Fibroblast of lung (primary cell): ENCODE results near the gene RAD52. TPM values are rescaled to one million over a fixed set of nuclear protein-coding genes. Genes with fewer than 3 reads are reported as not detected.

Experiments
- DNase-seq, 2 donors: peaks; one replicate each; pipeline versions ENCODE4 v3.0.0 to v3.0.0-alpha.2; 2010; ENCODE audit warnings: low read depth in 2 of 2
- H2AFZ ChIP-seq: 2 replicates; pipeline ENCODE4 v1.5.1; 2012; ENCODE audit warnings: low read length, control low read depth, inconsistent platforms
- H3K27ac ChIP-seq: 2 replicates; pipeline ENCODE4 v1.5.1; 2011; ENCODE audit warnings: low read length, control low read depth; ENCODE audit not compliant: insufficient read depth
- H3K27me3 ChIP-seq: 2 replicates; pipeline ENCODE4 v1.5.1; 2011; ENCODE audit warnings: mild to moderate bottlenecking, low read length; ENCODE audit not compliant: control insufficient read depth, insufficient read depth
- H3K36me3 ChIP-seq: 2 replicates; pipeline ENCODE4 v1.5.1; 2011; ENCODE audit warnings: low read length; ENCODE audit not compliant: control insufficient read depth, insufficient read depth
- H3K4me1 ChIP-seq: 2 replicates; pipeline ENCODE4 v1.5.1; 2011; ENCODE audit warnings: low read length; ENCODE audit not compliant: control insufficient read depth, insufficient read depth; ENCODE audit errors: extremely low read depth
- H3K4me2 ChIP-seq: 2 replicates; pipeline ENCODE4 v1.5.1; 2011; ENCODE audit warnings: low read length, control low read depth; ENCODE audit not compliant: insufficient read depth; ENCODE audit errors: extremely low read depth
- H3K4me3 ChIP-seq, 4 experiments: fragments of 200-600 bp in 1 of 4; sonication (generic) in 1 of 4; replicated peaks in 1 of 4; 2 replicates each; pipeline ENCODE4 v1.5.1; 2011 to 2016; ENCODE audit warnings: low read length in 4 of 4, low read depth in 3 of 4, mild to moderate bottlenecking in 3 of 4, control low read depth in 2 of 4, inconsistent platforms in 1 of 4, mixed read lengths in 1 of 4; ENCODE audit not compliant: insufficient read depth in 1 of 4; ENCODE audit errors: control extremely low read depth in 1 of 4
- H3K79me2 ChIP-seq: 2 replicates; pipeline ENCODE4 v1.5.1; 2012; ENCODE audit warnings: mild to moderate bottlenecking, low read length, inconsistent platforms; ENCODE audit not compliant: control insufficient read depth, insufficient read depth
- H3K9ac ChIP-seq: 2 replicates; pipeline ENCODE4 v1.5.1; 2011; ENCODE audit warnings: mild to moderate bottlenecking, low read length, control low read depth; ENCODE audit not compliant: insufficient read depth
- H3K9me3 ChIP-seq: 2 replicates; pipeline ENCODE4 v1.5.1; 2012; ENCODE audit warnings: low read depth, low read length; ENCODE audit not compliant: control insufficient read depth, insufficient read depth
- H4K20me1 ChIP-seq: 2 replicates; pipeline ENCODE4 v1.5.1; 2011; ENCODE audit warnings: low read length; ENCODE audit not compliant: control insufficient read depth, insufficient read depth; ENCODE audit errors: extremely low read depth
- CTCF ChIP-seq, 2 donors: IDR thresholded peaks in 1 of 2; conservative IDR thresholded peaks in 1 of 2; 1 replicate in 1 of 2; 2 replicates in 1 of 2; pipeline ENCODE4 v1.5.1; 2011 to 2012; ENCODE audit warnings: low read length in 2 of 2, control low read depth in 1 of 2, inconsistent platforms in 1 of 2, low read depth in 1 of 2, mild to moderate bottlenecking in 1 of 2
- EZH2 ChIP-seq: IDR thresholded peaks from 2 replicates; pipeline ENCODE4 v1.5.1; 2012; ENCODE audit warnings: low read length, control low read depth, mild to moderate bottlenecking; ENCODE audit errors: missing control alignments
- polyA plus RNA-seq, 2 donors: library from polyadenylated mRNA; depleted of rRNA in 1 of 2; stranded (reverse) in 1 of 2; unstranded in 1 of 2; fragments of >200 nt; gene quantifications; 2 replicates each; pipeline ENCODE4 v1.2.1, GENCODE V29; 2011 to 2012; ENCODE audit warnings: missing spikeins in 1 of 2
- total RNA-seq: library from RNA; depleted of rRNA; stranded (reverse); fragments of >200 nt; gene quantifications from 2 replicates; pipeline ENCODE4 v1.2.1, GENCODE V29; 2014

RAD52 gene
- total and polyA plus RNA-seq, 2 donors (not counting 1 experiment from before 2014, with no cell fraction given) = 7.3 to 19.2 TPM

- peak overlapping the region; percentile 99 for H3K27ac ChIP-seq
- H4K20me1 ChIP-seq = no peaks in the 10 kb centered on the region
- peak overlapping the region in 2 of 4 experiments; percentile 69 to 78 for H3K4me3 ChIP-seq
- no peaks in the 10 kb centered on the region for H3K27me3 ChIP-seq
- H3K4me1 ChIP-seq = peaks cover 12% of the 10 kb centered on the region
- no peaks in the 10 kb centered on the region for H3K36me3 ChIP-seq
- H3K79me2 ChIP-seq = peaks cover 21% of the 10 kb centered on the region
- no peak overlapping the region for H2AFZ ChIP-seq
- DNase-seq = no peak
- no peak overlapping the region for H3K9ac ChIP-seq
- no peak for TF ChIP-seq EZH2
- TF ChIP-seq CTCF (conservative IDR thresholded peaks at IDR 0.05 in 1 of 2, IDR thresholded peaks at IDR 0.05 in 1 of 2; ENCODE audit: low read depth in 1 of 2, low read length in 2 of 2) = no peak
- H3K4me2 ChIP-seq = peak overlapping the region; percentile 98
- H3K9me3 ChIP-seq = no peaks in the 10 kb centered on the region
Observed at GRCh38 chr12:988646-989045, 39.2 kb upstream of the RAD52 start.

- no peak overlapping the region for H3K9ac ChIP-seq
- H3K27ac ChIP-seq = no peak overlapping the region
- no peaks in the 10 kb centered on the region for H4K20me1 ChIP-seq
- no peak for DNase-seq
- H3K4me2 ChIP-seq = no peak overlapping the region
- no peaks in the 10 kb centered on the region for H3K9me3 ChIP-seq
- no peak overlapping the region for H3K4me3 ChIP-seq
- no peaks in the 10 kb centered on the region for H3K4me1 ChIP-seq
- no peak overlapping the region for H2AFZ ChIP-seq
- TF ChIP-seq CTCF (conservative IDR thresholded peaks at IDR 0.05 in 1 of 2, IDR thresholded peaks at IDR 0.05 in 1 of 2; ENCODE audit: low read depth in 1 of 2, low read length in 2 of 2) (no peak), EZH2 (no peak)
- H3K27me3 ChIP-seq = no peaks in the 10 kb centered on the region
- H3K36me3 ChIP-seq = no peaks in the 10 kb centered on the region
- no peaks in the 10 kb centered on the region for H3K79me2 ChIP-seq
Observed at GRCh38 chr12:981961-982360, 32.5 kb upstream of the RAD52 start.

- Histone ChIP-seq H3K4me3 (no peak overlapping the region), H3K9me3 (no peaks in the 10 kb centered on the region), H2AFZ (no peak overlapping the region), H3K27me3 (no peaks in the 10 kb centered on the region), H3K4me2 (no peak overlapping the region), H3K4me1 (no peaks in the 10 kb centered on the region), H3K36me3 (no peaks in the 10 kb centered on the region), H3K79me2 (no peaks in the 10 kb centered on the region), H3K9ac (no peak overlapping the region), H4K20me1 (no peaks in the 10 kb centered on the region), H3K27ac (no peak overlapping the region)
- DNase-seq = peak in 1 of 2 donors; percentile 71
- TF ChIP-seq EZH2 (no peak), CTCF (conservative IDR thresholded peaks at IDR 0.05 in 1 of 2, IDR thresholded peaks at IDR 0.05 in 1 of 2; ENCODE audit: low read depth in 1 of 2, low read length in 2 of 2) (no peak)
Observed at GRCh38 chr12:981176-981828, 31.8 kb upstream of the RAD52 start.
